Coronary artery (tissue), 2 donors: ENCODE results near the gene DMC1.
A peak's percentile ranks its signal among the peaks of the same experiment; 100 is the strongest.

Experiments used
- DNase-seq: peaks from one replicate; pipeline ENCODE4 v3.0.0-alpha.2; 2017; ENCODE audit warnings: low spot score
- H3K27ac ChIP-seq, 2 donors: fragments of 200-600 bp; sonication (generic); one replicate each; pipeline ENCODE4 v1.5.1; 2016 to 2019
- H3K4me3 ChIP-seq: fragments of 200-600 bp; sonication (generic); 2 replicates; pipeline ENCODE4 v1.5.1; 2016; ENCODE audit warnings: mild to moderate bottlenecking, moderate library complexity
- TF ChIP-seq, protein P1 (sequence below): fragments of 200-600 bp; sonication (generic); IDR thresholded peaks from one replicate; pipeline ENCODE4 v1.5.1; 2019; ENCODE audit warnings: antibody characterized with exemption

Gene DMC1

DNA sequence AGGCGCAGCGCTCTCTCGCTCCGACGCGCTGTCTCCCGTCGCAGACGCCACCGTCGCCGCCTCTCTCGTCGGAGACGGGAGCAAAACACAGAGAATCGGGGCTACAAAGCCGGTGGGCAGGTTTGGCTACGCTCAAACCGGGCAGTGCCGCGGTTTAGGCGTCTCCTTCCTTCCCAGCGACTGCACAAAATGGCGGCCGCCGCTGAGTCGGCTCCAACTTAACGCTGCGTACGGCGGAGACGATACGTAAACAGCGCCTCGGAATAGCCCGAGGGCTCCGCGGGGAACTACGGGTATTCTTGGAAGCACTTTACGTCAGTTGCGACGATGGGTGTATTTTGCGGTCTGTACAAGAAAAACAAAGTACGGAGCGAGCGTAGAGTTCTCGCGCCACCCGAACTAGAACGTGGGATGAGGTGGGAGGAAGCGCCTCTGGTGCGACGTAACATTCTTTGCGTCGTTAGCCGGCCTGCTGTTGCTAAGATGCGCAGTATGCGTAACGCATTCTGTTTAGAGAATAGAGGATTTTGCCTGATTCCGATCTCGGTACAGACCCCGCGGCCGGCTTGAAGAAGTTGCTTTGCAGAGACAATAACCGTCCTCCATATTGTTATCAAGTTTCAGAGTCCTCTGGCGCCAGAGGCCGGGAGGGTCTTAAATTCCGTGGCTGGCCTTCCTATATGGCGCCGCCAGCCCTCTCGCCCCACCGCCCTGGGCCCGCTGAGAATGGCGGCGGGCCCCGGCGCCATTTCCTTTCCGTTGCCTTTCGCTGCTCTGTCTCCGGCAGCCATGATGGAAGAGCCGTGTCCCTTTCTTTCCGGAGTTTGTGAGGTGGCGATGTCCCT, 63.6 kb downstream of the DMC1 start, which contains the start of gene DDX17:
Gene DDX17, minus strand, starts transcription at position 194 of the 845 bp plus-strand sequence.
- peak; percentile 97 for DNase-seq
- TF ChIP-seq, protein P1, sequence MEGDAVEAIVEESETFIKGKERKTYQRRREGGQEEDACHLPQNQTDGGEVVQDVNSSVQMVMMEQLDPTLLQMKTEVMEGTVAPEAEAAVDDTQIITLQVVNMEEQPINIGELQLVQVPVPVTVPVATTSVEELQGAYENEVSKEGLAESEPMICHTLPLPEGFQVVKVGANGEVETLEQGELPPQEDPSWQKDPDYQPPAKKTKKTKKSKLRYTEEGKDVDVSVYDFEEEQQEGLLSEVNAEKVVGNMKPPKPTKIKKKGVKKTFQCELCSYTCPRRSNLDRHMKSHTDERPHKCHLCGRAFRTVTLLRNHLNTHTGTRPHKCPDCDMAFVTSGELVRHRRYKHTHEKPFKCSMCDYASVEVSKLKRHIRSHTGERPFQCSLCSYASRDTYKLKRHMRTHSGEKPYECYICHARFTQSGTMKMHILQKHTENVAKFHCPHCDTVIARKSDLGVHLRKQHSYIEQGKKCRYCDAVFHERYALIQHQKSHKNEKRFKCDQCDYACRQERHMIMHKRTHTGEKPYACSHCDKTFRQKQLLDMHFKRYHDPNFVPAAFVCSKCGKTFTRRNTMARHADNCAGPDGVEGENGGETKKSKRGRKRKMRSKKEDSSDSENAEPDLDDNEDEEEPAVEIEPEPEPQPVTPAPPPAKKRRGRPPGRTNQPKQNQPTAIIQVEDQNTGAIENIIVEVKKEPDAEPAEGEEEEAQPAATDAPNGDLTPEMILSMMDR: no peak
- Histone ChIP-seq H3K4me3 (peak within 1 kb of the TSS; percentile 98), H3K27ac (peak within 1 kb of the TSS; percentile 99 to 100)

DNA sequence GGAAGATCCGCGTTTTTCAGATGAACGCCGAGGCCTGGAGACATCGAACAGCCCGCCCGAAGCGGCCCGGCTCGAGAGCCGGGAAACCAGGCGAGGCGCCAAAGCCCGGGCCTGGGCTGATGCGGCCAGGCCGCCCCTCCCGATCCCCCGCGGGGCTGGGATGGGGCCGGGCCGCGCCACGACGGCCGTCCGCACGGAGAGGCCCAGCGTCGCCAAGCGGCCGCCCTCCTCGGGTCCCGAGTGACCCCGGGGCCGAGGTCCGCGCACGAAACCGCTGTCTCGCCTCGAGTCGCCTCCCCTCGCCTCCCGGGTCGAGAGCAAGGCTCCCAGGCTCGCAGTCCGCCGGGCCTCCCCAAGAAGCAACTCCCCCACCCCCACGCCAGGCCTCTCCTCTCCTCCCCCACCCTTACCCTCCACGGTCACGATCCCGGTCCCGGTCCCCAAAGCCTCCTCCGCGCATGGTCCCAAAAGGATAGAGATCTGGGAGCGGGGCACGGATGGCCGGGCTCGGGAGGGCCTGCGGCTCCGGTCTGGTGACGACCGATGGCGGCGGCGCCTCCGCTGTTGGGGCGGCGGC, 64.4 kb downstream of the DMC1 start:
- H3K4me3 ChIP-seq: peak overlapping the region; percentile 98
- TF ChIP-seq, protein P1: no peak
- DNase-seq: peak; percentile 87
- H3K27ac ChIP-seq: peak overlapping the region; percentile 99 to 100

DNA sequence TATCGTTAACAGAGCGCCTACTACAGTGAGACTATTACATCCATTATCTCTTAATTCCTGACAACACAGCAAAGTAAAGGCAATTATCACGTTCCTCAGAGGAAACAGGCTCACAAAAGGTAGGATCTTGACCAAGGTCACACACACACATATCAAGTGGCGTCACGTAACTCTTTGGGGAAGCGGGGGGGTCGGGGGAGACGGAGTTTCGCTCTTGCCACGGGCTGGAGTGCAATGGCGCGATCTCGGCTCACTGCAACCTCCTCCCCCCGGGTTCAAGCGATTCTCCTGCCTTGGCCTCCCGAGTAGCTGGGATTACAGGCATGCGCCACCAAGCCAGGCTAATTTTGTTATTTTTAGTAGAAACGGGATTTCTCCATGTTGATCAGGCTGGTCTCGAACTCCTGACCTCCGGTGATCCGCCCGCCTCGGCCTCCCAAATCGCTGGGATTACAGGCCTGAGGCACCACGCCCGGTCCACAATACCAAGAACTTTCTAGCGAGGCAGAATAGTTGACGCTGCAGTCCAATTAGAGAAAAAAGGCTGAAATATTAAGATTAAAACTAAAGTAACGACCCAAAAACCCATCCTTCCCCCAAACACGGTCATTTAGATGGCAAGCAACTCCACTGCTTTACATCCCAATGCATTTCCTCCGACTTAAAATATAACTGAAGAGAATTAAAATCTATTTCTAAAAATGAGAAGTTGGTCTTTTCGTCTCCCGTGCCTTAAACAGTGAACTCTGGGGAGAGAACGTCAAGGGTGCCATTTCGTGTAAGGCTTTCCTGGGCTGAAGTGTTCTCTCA, 65.0 kb downstream of the DMC1 start:
- peak overlapping the region; percentile 98 for H3K4me3 ChIP-seq
- TF ChIP-seq, protein P1: no peak

DNA sequence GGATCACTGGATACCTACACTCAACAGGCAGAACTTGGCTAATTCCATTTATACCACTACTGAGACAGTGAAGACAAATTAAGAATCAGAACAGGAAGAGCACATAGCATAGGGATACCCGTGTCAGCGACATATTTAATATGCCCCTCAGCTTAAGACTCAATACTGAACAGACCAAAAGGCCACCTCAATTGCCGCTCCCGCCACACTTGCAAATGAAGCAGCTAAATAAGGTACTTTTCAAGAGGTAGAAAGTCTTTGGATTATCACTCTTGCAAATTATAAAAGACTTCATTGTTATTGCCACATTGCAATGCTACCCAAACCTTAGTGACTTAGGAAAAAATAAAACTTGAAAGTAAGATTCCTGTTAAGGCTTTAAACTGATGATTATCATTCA, 67.0 kb downstream of the DMC1 start:
- Histone ChIP-seq H3K27ac (peak overlapping the region in 1 of 2 donors; percentile 99), H3K4me3 (peak overlapping the region; percentile 98)
- TF ChIP-seq, protein P1: no peak
- no peak for DNase-seq

More for the DNA sequence above, 65.0 kb downstream of the DMC1 start:
- DNase-seq: no peak
- peak overlapping the region; percentile 99 to 100 for H3K27ac ChIP-seq

DNA sequence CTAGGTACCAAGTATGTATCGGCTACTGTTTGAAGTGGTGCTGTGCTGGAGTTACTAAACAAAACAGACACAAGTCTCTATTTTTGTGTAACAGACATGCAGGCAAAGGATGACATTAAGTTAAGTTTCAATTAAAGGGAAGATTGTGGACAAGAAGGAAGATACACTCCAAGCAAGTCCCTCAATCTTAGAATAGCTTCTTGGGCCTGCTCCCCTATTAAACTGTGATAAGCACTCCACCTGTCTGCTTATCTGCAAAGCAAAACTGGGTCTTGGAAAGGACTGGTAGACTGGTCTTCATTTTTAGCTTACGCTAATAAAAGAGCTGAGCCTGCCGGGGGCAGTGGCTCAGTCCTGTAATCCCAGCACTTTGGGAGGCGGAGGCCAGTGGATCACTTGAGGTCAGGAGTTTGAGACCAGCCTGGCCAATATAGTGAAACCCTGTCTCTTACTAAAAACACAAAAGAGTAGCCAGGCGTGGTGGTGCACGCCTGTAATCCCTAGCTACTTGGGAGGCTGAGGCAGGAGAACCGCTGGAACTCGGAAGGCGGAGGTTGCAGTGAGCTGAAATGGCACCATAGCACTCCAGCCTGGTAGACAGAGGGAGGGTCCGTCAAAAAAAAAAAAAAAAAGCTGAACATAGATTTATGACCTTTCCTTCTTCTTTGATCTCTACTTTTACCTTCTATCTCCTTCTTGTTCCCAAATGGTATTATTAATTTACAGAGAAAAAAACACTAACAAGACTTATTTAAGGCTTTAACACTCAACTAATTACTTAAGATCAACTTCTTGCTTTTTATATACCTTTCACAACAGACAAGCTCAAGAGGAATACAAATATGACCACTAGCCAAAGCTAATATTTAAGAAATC, 67.9 kb downstream of the DMC1 start:
- TF ChIP-seq, protein P1: no peak
- Histone ChIP-seq H3K4me3 (peak overlapping the region; percentile 98), H3K27ac (peak overlapping the region in 1 of 2 donors; percentile 12)
- DNase-seq: no peak

DNA sequence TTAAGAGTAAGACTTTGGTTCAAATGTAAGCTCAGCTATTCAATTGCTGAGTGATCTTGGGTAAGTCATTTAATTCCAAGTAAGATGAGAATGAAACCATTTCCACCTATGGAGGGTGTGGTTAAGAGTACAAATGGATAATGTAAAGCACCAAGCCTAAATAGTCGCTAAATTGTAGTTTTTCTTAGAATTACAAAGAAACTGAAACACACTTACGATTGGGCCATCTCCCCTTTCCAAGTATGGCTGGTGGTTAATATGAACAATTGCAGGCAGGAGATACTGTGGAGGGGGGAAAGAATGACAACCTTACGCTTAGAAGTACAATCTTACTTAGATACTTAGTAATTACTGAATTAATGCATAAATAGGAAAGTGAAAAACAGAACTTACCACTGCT, 72.1 kb downstream of the DMC1 start:
- H3K27ac ChIP-seq: no peak overlapping the region
- TF ChIP-seq, protein P1: no peak

More for the DNA sequence above, 72.1 kb downstream of the DMC1 start:
- no peak overlapping the region for H3K4me3 ChIP-seq
- no peak for DNase-seq
